IPS-20b (cell line): ENCODE measurements around the gene BCL3.

Experiments
- H3K27ac ChIP-seq: one replicate; pipeline ENCODE4 v1.5.1; 2013; ENCODE audit warnings: low read length
- H3K27me3 ChIP-seq: 2 replicates; pipeline ENCODE4 v1.6.1; 2013; ENCODE audit warnings: mild to moderate bottlenecking, low read length, inconsistent platforms; ENCODE audit not compliant: insufficient read depth
- H3K36me3 ChIP-seq: 2 replicates; pipeline ENCODE4 v1.6.1; 2013; ENCODE audit warnings: low read depth, mild to moderate bottlenecking, inconsistent platforms, low read length, moderate library complexity; ENCODE audit not compliant: insufficient read depth
- H3K4me1 ChIP-seq: 2 replicates; pipeline ENCODE4 v1.6.1; 2013; ENCODE audit warnings: mild to moderate bottlenecking, control low read depth, inconsistent platforms, low read length, moderate library complexity; ENCODE audit not compliant: insufficient read depth
- H3K4me3 ChIP-seq: 2 replicates; pipeline ENCODE4 v1.5.1; 2013; ENCODE audit warnings: mild to moderate bottlenecking, low read length, inconsistent platforms
- H3K9ac ChIP-seq: 2 replicates; pipeline ENCODE4 v1.6.1; 2013; ENCODE audit warnings: low read depth, mild to moderate bottlenecking, inconsistent platforms, low read length, moderate library complexity
- H3K9me3 ChIP-seq: 2 replicates; pipeline ENCODE4 v1.6.1; 2013; ENCODE audit warnings: mild to moderate bottlenecking, low read depth, low read length, inconsistent platforms; ENCODE audit not compliant: insufficient read depth

The BCL3 gene

GRCh38 chr19:44722131-44723121, 26.1 kb upstream of the BCL3 start:
- Histone ChIP-seq H3K9me3 (no peaks in the 10 kb centered on the region), H3K9ac (no peak overlapping the region), H3K27me3 (peaks cover 8% of the 10 kb centered on the region; the same call in 1 of the 2 replicates), H3K4me1 (peaks cover 11% of the 10 kb centered on the region; the same call in 1 of the 2 replicates), H3K36me3 (no peaks in the 10 kb centered on the region), H3K4me3 (no peak overlapping the region), H3K27ac (no peak overlapping the region)

GRCh38 chr19:44723299-44723951, 25.1 kb upstream of the BCL3 start:
- H3K9ac ChIP-seq: no peak overlapping the region
- peaks cover 8% of the 10 kb centered on the region; the same call in 1 of the 2 replicates for H3K27me3 ChIP-seq
- H3K27ac ChIP-seq: no peak overlapping the region
- H3K9me3 ChIP-seq: no peaks in the 10 kb centered on the region
- no peak overlapping the region for H3K4me3 ChIP-seq
- H3K4me1 ChIP-seq: peaks cover 8% of the 10 kb centered on the region; the same call in 1 of the 2 replicates
- H3K36me3 ChIP-seq: no peaks in the 10 kb centered on the region

- Histone ChIP-seq H3K4me1 (peaks cover 4% of the 10 kb centered on the region; the same call in 1 of the 2 replicates), H3K9me3 (no peaks in the 10 kb centered on the region), H3K36me3 (no peaks in the 10 kb centered on the region), H3K27me3 (peaks cover 8% of the 10 kb centered on the region; the same call in 1 of the 2 replicates), H3K4me3 (no peak overlapping the region), H3K9ac (no peak overlapping the region), H3K27ac (no peak overlapping the region)
Measured at GRCh38 chr19:44723952-44724319, 24.6 kb upstream of the BCL3 start.

- H3K4me1 ChIP-seq: no peaks in the 10 kb centered on the region
- H3K9ac ChIP-seq: no peak overlapping the region
- H3K27ac ChIP-seq: no peak overlapping the region
- H3K27me3 ChIP-seq: peaks cover 8% of the 10 kb centered on the region; the same call in 1 of the 2 replicates
- H3K4me3 ChIP-seq: no peak overlapping the region
- no peaks in the 10 kb centered on the region for H3K9me3 ChIP-seq
- no peaks in the 10 kb centered on the region for H3K36me3 ChIP-seq
Measured at GRCh38 chr19:44725251-44725650, 23.3 kb upstream of the BCL3 start.

GRCh38 chr19:44725684-44726083, 22.8 kb upstream of the BCL3 start:
- Histone ChIP-seq H3K4me3 (no peak overlapping the region), H3K4me1 (no peaks in the 10 kb centered on the region), H3K27ac (no peak overlapping the region), H3K36me3 (no peaks in the 10 kb centered on the region), H3K9me3 (no peaks in the 10 kb centered on the region), H3K27me3 (peaks cover 8% of the 10 kb centered on the region; the same call in 1 of the 2 replicates), H3K9ac (no peak overlapping the region)

- H3K27ac ChIP-seq: no peak overlapping the region
- H3K9me3 ChIP-seq: no peaks in the 10 kb centered on the region
- no peak overlapping the region for H3K9ac ChIP-seq
- peaks cover 8% of the 10 kb centered on the region; the same call in 1 of the 2 replicates for H3K27me3 ChIP-seq
- no peaks in the 10 kb centered on the region for H3K36me3 ChIP-seq
- H3K4me3 ChIP-seq: no peak overlapping the region
- H3K4me1 ChIP-seq: no peaks in the 10 kb centered on the region
Measured at GRCh38 chr19:44726465-44726864, 22.0 kb upstream of the BCL3 start.

- Histone ChIP-seq H3K9me3 (no peaks in the 10 kb centered on the region), H3K36me3 (no peaks in the 10 kb centered on the region), H3K9ac (no peak overlapping the region), H3K27me3 (peaks cover 8% of the 10 kb centered on the region; the same call in 1 of the 2 replicates), H3K4me1 (no peaks in the 10 kb centered on the region), H3K27ac (no peak overlapping the region), H3K4me3 (no peak overlapping the region)
Measured at GRCh38 chr19:44728178-44728577, 20.3 kb upstream of the BCL3 start.

GRCh38 chr19:44729516-44730033, 18.9 kb upstream of the BCL3 start:
- Histone ChIP-seq H3K4me1 (no peaks in the 10 kb centered on the region), H3K9ac (no peak overlapping the region), H3K4me3 (no peak overlapping the region), H3K27me3 (peaks cover 7% of the 10 kb centered on the region; the same call in 1 of the 2 replicates), H3K36me3 (no peaks in the 10 kb centered on the region), H3K27ac (no peak overlapping the region), H3K9me3 (no peaks in the 10 kb centered on the region)

- Histone ChIP-seq H3K27me3 (no peaks in the 10 kb centered on the region), H3K27ac (no peak overlapping the region), H3K9ac (no peak overlapping the region), H3K4me1 (no peaks in the 10 kb centered on the region), H3K36me3 (no peaks in the 10 kb centered on the region), H3K4me3 (no peak overlapping the region), H3K9me3 (no peaks in the 10 kb centered on the region)
Measured at GRCh38 chr19:44731081-44731480, 17.4 kb upstream of the BCL3 start.

- Histone ChIP-seq H3K4me3 (no peak overlapping the region), H3K4me1 (no peaks in the 10 kb centered on the region), H3K36me3 (no peaks in the 10 kb centered on the region), H3K27ac (no peak overlapping the region), H3K9ac (no peak overlapping the region), H3K27me3 (no peaks in the 10 kb centered on the region), H3K9me3 (no peaks in the 10 kb centered on the region)
Measured at GRCh38 chr19:44731622-44732021, 16.9 kb upstream of the BCL3 start.

- no peaks in the 10 kb centered on the region for H3K27me3 ChIP-seq
- H3K4me1 ChIP-seq: no peaks in the 10 kb centered on the region
- no peak overlapping the region for H3K9ac ChIP-seq
- no peak overlapping the region for H3K4me3 ChIP-seq
- H3K9me3 ChIP-seq: no peaks in the 10 kb centered on the region
- no peak overlapping the region for H3K27ac ChIP-seq
- H3K36me3 ChIP-seq: no peaks in the 10 kb centered on the region
Measured at GRCh38 chr19:44732235-44733014, 16.1 kb upstream of the BCL3 start.
